Effector memory CD8-positive, alpha-beta T cell (primary cell): ENCODE results near the gene CD276.
"Not testable (repeated sequence)": the region's sequence is repeated elsewhere in the genome, so short reads cannot be mapped to it uniquely, and the experiment has no call there.

Source experiments
- ATAC-seq: fragments of 150-1000 bp; cut with Tn5 transposase; replicated peaks from 2 replicates; pipeline ENCODE4 v1.10.0; 2021; ENCODE audit warnings: mild to moderate bottlenecking, moderate library complexity
- DNase-seq, 3 experiments: peaks; one replicate each; pipeline ENCODE4 v3.0.0; 2021
- H3K27ac Mint-ChIP-seq, 2 donors: one replicate each; pipeline ENCODE4 v1.8.0; 2022; ENCODE audit warnings: mild to moderate bottlenecking in 2 of 2, mixed read lengths in 2 of 2, moderate library complexity in 2 of 2
- H3K27me3 Mint-ChIP-seq, 2 donors: one replicate each; pipeline ENCODE4 v1.8.0; 2022; ENCODE audit warnings: mixed read lengths in 2 of 2
- H3K36me3 Mint-ChIP-seq: one replicate; pipeline ENCODE4 v1.8.0; 2022; ENCODE audit warnings: mild to moderate bottlenecking, moderate library complexity, mixed read lengths; ENCODE audit not compliant: insufficient read depth
- H3K4me1 Mint-ChIP-seq, 2 donors: one replicate each; pipeline ENCODE4 v1.8.0; 2022; ENCODE audit warnings: low read depth in 2 of 2, mixed read lengths in 2 of 2
- H3K4me3 Mint-ChIP-seq, 2 donors: one replicate each; pipeline ENCODE4 v1.8.0; 2022; ENCODE audit warnings: mild to moderate bottlenecking in 2 of 2, mixed read lengths in 2 of 2, moderate library complexity in 2 of 2
- H3K9me3 Mint-ChIP-seq, 2 donors: one replicate each; pipeline ENCODE4 v1.8.0; 2022; ENCODE audit warnings: mixed read lengths in 2 of 2
- total RNA-seq, 9 experiments: gene quantifications; one replicate each; lab custom pipeline; 2026; lab: John Stamatoyannopoulos, UW

Gene CD276
- 0 to 4.4 (median 0.11) reads per million in 9 experiments for total RNA-seq

DNA sequence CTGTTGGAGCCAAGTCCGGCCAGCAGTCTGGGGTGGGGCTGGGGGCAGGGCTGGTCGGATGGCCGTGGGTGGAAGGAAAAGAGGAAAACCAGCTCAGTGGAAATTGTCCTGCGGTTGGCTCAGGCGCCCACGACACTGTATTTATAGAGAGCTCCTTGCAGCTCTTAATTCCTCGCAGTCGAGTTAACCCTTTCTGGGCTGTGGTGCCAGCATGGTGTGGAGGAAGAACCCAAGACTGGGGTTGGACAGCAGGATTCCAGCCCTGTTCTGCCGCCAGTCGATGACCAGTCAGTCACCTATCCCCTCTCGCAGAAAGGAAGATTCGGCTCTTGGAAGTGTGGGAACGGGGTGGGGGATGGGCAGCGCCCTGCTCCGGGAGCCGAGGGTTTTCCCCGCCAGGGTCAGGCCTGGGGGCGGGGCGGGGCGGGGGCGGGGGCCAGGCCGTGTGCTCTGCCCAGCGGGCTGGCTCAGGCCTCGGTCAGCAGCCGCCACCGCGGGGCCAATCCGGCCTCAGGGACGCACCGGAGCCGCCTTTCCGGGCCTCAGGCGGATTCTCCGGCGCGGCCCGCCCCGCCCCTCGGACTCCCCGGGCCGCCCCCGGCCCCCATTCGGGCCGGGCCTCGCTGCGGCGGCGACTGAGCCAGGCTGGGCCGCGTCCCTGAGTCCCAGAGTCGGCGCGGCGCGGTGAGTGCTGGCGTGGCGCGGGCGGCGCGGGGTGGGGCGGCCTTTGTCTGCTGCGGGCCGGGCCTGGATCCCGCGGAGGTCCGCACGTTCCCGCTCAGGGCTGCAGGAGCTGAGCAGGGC, at the start of gene CD276:
TSS of gene CD276 (plus strand) at position 607 of the 804 bp plus-strand sequence. CDS start 15,257 bp downstream, outside the sequence.
- Mint-ChIP-seq H3K27me3 (peaks cover 52 to 87% of the 10 kb centered on the region in 2 donors), H3K36me3 (peaks cover 3% of the 10 kb centered on the region), H3K27ac (peak within 1 kb of the TSS in 1 of 2 donors; percentile 5), H3K9me3 (no peaks in the 10 kb centered on the region), H3K4me1 (peaks cover 0 to 13% of the 10 kb centered on the region in 2 donors), H3K4me3 (peak within 1 kb of the TSS; percentile 70 to 74)
- ATAC-seq (peak; percentile 49), DNase-seq (no peak)

- H3K4me3 Mint-ChIP-seq, result no peak overlapping the region
- no peak for DNase-seq
- no peak for ATAC-seq
- peaks cover 3 to 6% of the 10 kb centered on the region in 2 donors for H3K9me3 Mint-ChIP-seq
- H3K4me1 Mint-ChIP-seq, result peaks cover 12% of the 10 kb centered on the region in 2 donors
- peaks cover 52 to 57% of the 10 kb centered on the region in 2 donors for H3K27me3 Mint-ChIP-seq
- H3K36me3 Mint-ChIP-seq, result no peaks in the 10 kb centered on the region
- H3K27ac Mint-ChIP-seq, result no peak overlapping the region
These were observed 46.7 kb upstream of the CD276 start for GRCh38 chr15:73637527-73637926.

- H3K36me3 Mint-ChIP-seq, H3K9me3 Mint-ChIP-seq, ATAC-seq, DNase-seq, H3K4me1 Mint-ChIP-seq, H3K27ac Mint-ChIP-seq, H3K4me3 Mint-ChIP-seq: not testable (repeated sequence)
- peaks cover 52 to 57% of the 10 kb centered on the region in 2 donors for H3K27me3 Mint-ChIP-seq
These were observed 44.7 kb upstream of the CD276 start for GRCh38 chr15:73639464-73639863.

DNA sequence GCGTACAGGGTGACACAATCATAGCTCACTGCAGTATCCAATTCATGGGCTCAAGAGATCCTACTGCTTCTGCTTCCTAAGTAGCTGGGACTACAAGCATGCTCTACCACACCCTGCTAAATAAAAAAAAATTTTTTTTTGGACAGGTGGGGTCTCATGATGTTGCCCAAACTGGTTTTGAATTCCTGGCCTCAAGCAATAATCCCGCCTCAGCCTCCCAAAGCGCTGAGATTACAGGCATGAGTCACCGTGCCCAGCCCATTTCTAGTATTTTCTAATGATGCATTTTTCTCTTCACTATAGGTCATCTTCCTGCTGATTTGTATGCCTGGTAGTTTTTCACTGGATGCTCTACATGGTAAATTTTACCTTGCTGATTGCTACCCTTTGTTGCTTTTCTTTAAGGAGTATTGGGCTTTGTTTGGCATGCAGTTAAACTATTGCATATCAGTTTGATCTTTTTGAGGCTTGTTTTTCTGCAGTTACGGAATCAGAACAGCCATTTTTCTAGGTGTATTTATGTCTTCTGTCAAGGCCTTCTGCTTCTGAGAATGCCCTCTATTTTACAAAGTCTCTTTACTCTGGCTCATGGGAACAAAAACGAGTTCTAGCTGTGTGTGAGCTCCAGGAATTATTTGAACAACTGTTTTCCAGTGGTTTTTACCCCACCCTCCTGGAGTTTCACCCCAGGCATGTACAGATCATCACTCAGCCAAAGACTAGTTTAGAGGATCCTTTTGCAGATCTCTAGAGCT, 36.7 kb upstream of the CD276 start:
- Mint-ChIP-seq H3K27me3 (peaks cover 56 to 62% of the 10 kb centered on the region in 2 donors), H3K9me3 (no peaks in the 10 kb centered on the region), H3K27ac (no peak overlapping the region), H3K4me3 (no peak overlapping the region), H3K36me3 (no peaks in the 10 kb centered on the region), H3K4me1 (no peaks in the 10 kb centered on the region)
- DNase-seq (no peak), ATAC-seq (no peak)

- ATAC-seq (no peak), DNase-seq (no peak)
- Mint-ChIP-seq H3K9me3 (no peaks in the 10 kb centered on the region), H3K27me3 (peaks cover 60 to 64% of the 10 kb centered on the region in 2 donors), H3K36me3 (no peaks in the 10 kb centered on the region), H3K4me3 (no peak overlapping the region), H3K27ac (no peak overlapping the region), H3K4me1 (no peaks in the 10 kb centered on the region)
These were observed 36.2 kb upstream of the CD276 start for GRCh38 chr15:73648014-73648295.

- Mint-ChIP-seq H3K27ac (no peak overlapping the region), H3K4me1 (no peaks in the 10 kb centered on the region), H3K27me3 (peaks cover 71 to 81% of the 10 kb centered on the region in 2 donors), H3K9me3 (no peaks in the 10 kb centered on the region), H3K36me3 (no peaks in the 10 kb centered on the region), H3K4me3 (no peak overlapping the region)
- ATAC-seq (no peak), DNase-seq (no peak)
These were observed 33.6 kb upstream of the CD276 start for GRCh38 chr15:73650416-73651126.

GRCh38 chr15:73654659-73655058, 29.5 kb upstream of the CD276 start:
- ATAC-seq (no peak), DNase-seq (no peak)
- H3K4me1 Mint-ChIP-seq, result peaks cover 0 to under 1% of the 10 kb centered on the region in 2 donors
- no peak overlapping the region for H3K27ac Mint-ChIP-seq
- no peak overlapping the region for H3K4me3 Mint-ChIP-seq
- no peaks in the 10 kb centered on the region for H3K9me3 Mint-ChIP-seq
- H3K36me3 Mint-ChIP-seq, result peaks cover 2% of the 10 kb centered on the region
- H3K27me3 Mint-ChIP-seq, result peaks cover 61 to 77% of the 10 kb centered on the region in 2 donors

DNA sequence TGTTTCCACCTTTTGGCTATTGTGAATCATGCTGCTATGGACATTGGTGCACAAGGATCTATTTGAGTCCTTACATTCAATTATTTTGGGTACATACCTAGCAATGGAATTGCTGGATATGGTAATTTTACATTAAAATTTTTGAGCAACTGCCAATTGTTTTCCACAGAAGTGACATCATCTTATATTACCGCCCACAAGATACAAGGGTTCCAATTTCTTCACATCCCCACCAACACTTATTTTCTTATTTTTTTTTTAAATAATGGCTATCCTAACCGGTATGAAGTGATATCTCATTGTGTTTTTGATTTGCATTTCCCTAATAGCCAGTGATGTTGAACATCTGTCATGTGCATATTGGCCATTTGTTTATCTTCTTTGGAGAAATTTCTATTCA, 28.5 kb upstream of the CD276 start:
- no peaks in the 10 kb centered on the region for H3K9me3 Mint-ChIP-seq
- DNase-seq (no peak), ATAC-seq (no peak)
- peaks cover 0 to 5% of the 10 kb centered on the region in 2 donors for H3K4me1 Mint-ChIP-seq
- peaks cover 61 to 78% of the 10 kb centered on the region in 2 donors for H3K27me3 Mint-ChIP-seq
- H3K4me3 Mint-ChIP-seq, result no peak overlapping the region
- H3K36me3 Mint-ChIP-seq, result peaks cover 2% of the 10 kb centered on the region
- H3K27ac Mint-ChIP-seq, result no peak overlapping the region

GRCh38 chr15:73658645-73659044, 25.5 kb upstream of the CD276 start:
- H3K4me3 Mint-ChIP-seq, result no peak overlapping the region
- DNase-seq, result no peak
- H3K4me1 Mint-ChIP-seq, result peaks cover 0 to 5% of the 10 kb centered on the region in 2 donors
- no peak for ATAC-seq
- H3K9me3 Mint-ChIP-seq, result no peaks in the 10 kb centered on the region
- H3K27ac Mint-ChIP-seq, result no peak overlapping the region
- peaks cover 2% of the 10 kb centered on the region for H3K36me3 Mint-ChIP-seq
- peaks cover 61 to 67% of the 10 kb centered on the region in 2 donors for H3K27me3 Mint-ChIP-seq

GRCh38 chr15:73660455-73660854, 23.7 kb upstream of the CD276 start:
- Mint-ChIP-seq H3K27ac (no peak overlapping the region), H3K4me1 (peaks cover 0 to 5% of the 10 kb centered on the region in 2 donors), H3K36me3 (peaks cover 2% of the 10 kb centered on the region), H3K9me3 (no peaks in the 10 kb centered on the region), H3K4me3 (no peak overlapping the region), H3K27me3 (peaks cover 59 to 62% of the 10 kb centered on the region in 2 donors)
- ATAC-seq, result no peak
- no peak for DNase-seq

GRCh38 chr15:73674587-73674986, 9.6 kb upstream of the CD276 start:
- Mint-ChIP-seq H3K4me1 (no peaks in the 10 kb centered on the region), H3K36me3 (no peaks in the 10 kb centered on the region), H3K27ac (no peak overlapping the region), H3K9me3 (no peaks in the 10 kb centered on the region), H3K27me3 (peaks cover 25 to 40% of the 10 kb centered on the region in 2 donors), H3K4me3 (no peak overlapping the region)
- DNase-seq (no peak), ATAC-seq (no peak)

DNA sequence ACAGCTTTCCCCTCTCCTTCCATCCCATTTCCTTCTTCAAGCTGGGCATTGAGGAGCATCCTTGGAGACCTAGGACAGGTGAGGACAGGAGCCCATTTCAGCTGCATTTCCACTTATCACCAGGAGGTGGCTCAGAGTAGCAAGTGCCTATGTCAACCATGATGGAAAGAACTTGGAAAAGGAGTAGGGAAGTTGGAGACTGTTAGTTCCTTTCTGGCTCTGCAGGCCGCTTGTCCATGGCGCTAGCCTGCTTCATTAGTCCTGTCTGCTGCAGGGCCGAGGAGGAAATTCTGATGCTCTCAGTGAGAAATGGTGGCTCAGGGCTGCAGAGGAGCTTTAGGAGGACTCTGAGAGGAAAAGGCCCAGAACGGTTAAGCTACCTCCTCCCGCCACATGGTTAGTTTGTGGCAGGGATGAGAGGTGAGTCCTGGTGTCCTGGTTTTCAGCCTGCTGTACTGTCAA, 7.0 kb upstream of the CD276 start:
- H3K27ac Mint-ChIP-seq, result no peak overlapping the region
- no peaks in the 10 kb centered on the region for H3K4me1 Mint-ChIP-seq
- H3K27me3 Mint-ChIP-seq, result peaks cover 23 to 28% of the 10 kb centered on the region in 2 donors
- peak; percentile 50 to 62 (median 56) for DNase-seq
- H3K36me3 Mint-ChIP-seq, result no peaks in the 10 kb centered on the region
- no peaks in the 10 kb centered on the region for H3K9me3 Mint-ChIP-seq
- H3K4me3 Mint-ChIP-seq, result no peak overlapping the region
- ATAC-seq, result peak; percentile 41

GRCh38 chr15:73677733-73678132, 6.5 kb upstream of the CD276 start:
- DNase-seq (no peak), ATAC-seq (no peak)
- Mint-ChIP-seq H3K4me3 (no peak overlapping the region), H3K27ac (no peak overlapping the region), H3K36me3 (no peaks in the 10 kb centered on the region), H3K4me1 (no peaks in the 10 kb centered on the region), H3K27me3 (peaks cover 29 to 34% of the 10 kb centered on the region in 2 donors), H3K9me3 (no peaks in the 10 kb centered on the region)
